Endodermal cell (in vitro differentiated cells): ENCODE measurements around the gene HYKK. TPM values are rescaled to one million over a fixed set of nuclear protein-coding genes. Genes with fewer than 3 reads are reported as not detected.

Experiments used
- DNase-seq: peaks from one replicate; pipeline ENCODE4 v3.0.0-alpha.2; 2017
- H3K27ac ChIP-seq: 2 replicates; pipeline ENCODE4 v1.5.1; 2013; ENCODE audit warnings: mild to moderate bottlenecking, low read depth, low read length, moderate library complexity
- H3K27me3 ChIP-seq: 2 replicates; pipeline ENCODE4 v1.6.1; 2013; ENCODE audit warnings: mild to moderate bottlenecking, low read length, moderate library complexity; ENCODE audit not compliant: insufficient read depth, control insufficient read depth, poor library complexity, severe bottlenecking
- H3K36me3 ChIP-seq: 2 replicates; pipeline ENCODE4 v1.7.0; 2013; ENCODE audit warnings: mild to moderate bottlenecking, low read length, moderate library complexity; ENCODE audit not compliant: control insufficient read depth, insufficient read depth
- H3K4me1 ChIP-seq: one replicate; pipeline ENCODE4 v1.7.0; 2013; ENCODE audit warnings: low read length; ENCODE audit not compliant: control insufficient read depth, insufficient read depth
- H3K4me3 ChIP-seq: 2 replicates; pipeline ENCODE4 v1.5.1; 2013; ENCODE audit warnings: mild to moderate bottlenecking, low read length, moderate library complexity
- H3K9ac ChIP-seq: 2 replicates; pipeline ENCODE4 v1.6.1; 2013; ENCODE audit warnings: mild to moderate bottlenecking, low read length, moderate library complexity; ENCODE audit not compliant: poor library complexity, severe bottlenecking; ENCODE audit errors: extremely low read depth
- H3K9me3 ChIP-seq: 2 replicates; pipeline ENCODE4 v1.6.1; 2013; ENCODE audit warnings: mild to moderate bottlenecking, low read length, moderate library complexity; ENCODE audit not compliant: control insufficient read depth
- H3K27ac Mint-ChIP-seq: 2 replicates; pipeline ENCODE4 v1.8.0; 2020; ENCODE audit warnings: mixed read lengths
- H3K27me3 Mint-ChIP-seq: 2 replicates; pipeline ENCODE4 v1.8.0; 2021; ENCODE audit warnings: mild to moderate bottlenecking, mixed read lengths; ENCODE audit not compliant: insufficient read depth
- H3K36me3 Mint-ChIP-seq: 2 replicates; pipeline ENCODE4 v1.8.0; 2020; ENCODE audit warnings: low read depth, mixed read lengths
- H3K4me1 Mint-ChIP-seq: 2 replicates; pipeline ENCODE4 v1.8.0; 2020; ENCODE audit warnings: mixed read lengths
- H3K4me3 Mint-ChIP-seq: 2 replicates; pipeline ENCODE4 v1.8.0; 2020; ENCODE audit warnings: mild to moderate bottlenecking, moderate library complexity, mixed read lengths
- H3K9me3 Mint-ChIP-seq: 2 replicates; pipeline ENCODE4 v1.8.0; 2020; ENCODE audit warnings: mild to moderate bottlenecking, mixed read lengths
- WGBS, 2 experiments: methylation state at CpG; one replicate each; pipeline versions ENCODE4 v1.1.5 to v1.1.7; 2013; ENCODE audit warnings: missing lambda C conversion rate in 2 of 2, mixed read lengths in 1 of 2; ENCODE audit not compliant: insufficient coverage in 1 of 2, insufficient read length in 1 of 2; 5-methylcytosine and 5-hydroxymethylcytosine counted together
- total RNA-seq, 2 donors: library from RNA; stranded (reverse); fragmentation: NEBNext Ultra II Directional in 1 of 2; extraction: Animal tissue kit (Norgen Biotek cat#: 25700) in 1 of 2; gene quantifications; 2 replicates in 1 of 2; 3 replicates in 1 of 2; pipeline ENCODE4 v1.2.1, GENCODE V29; 2021
- TF ChIP-seq, protein P1 (sequence below): fragments of 200-600 bp; sonication (generic); conservative IDR thresholded peaks from 2 replicates; pipeline ENCODE4 v1.5.0; 2021; ENCODE audit warnings: antibody characterized with exemption, mild to moderate bottlenecking

HYKK gene
- total RNA-seq, 2 donors from 2014 or later: 3.9 to 4.2 TPM

- Histone ChIP-seq H3K9me3 (peaks cover 23% of the 10 kb centered on the region), H3K4me1 (no peaks in the 10 kb centered on the region), H3K27me3 (peaks cover 1% of the 10 kb centered on the region), H3K36me3 (peaks cover 43% of the 10 kb centered on the region), H3K9ac (no peak overlapping the region), H3K4me3 (no peak overlapping the region), H3K27ac (no peak overlapping the region)
- peaks cover 41% of the 10 kb centered on the region for H3K36me3 Mint-ChIP-seq
- DNase-seq: no peak
- no peak overlapping the region for H3K4me3 Mint-ChIP-seq
- no peaks in the 10 kb centered on the region for H3K4me1 Mint-ChIP-seq
- H3K9me3 Mint-ChIP-seq: peaks cover 27% of the 10 kb centered on the region
- TF ChIP-seq, protein P1, sequence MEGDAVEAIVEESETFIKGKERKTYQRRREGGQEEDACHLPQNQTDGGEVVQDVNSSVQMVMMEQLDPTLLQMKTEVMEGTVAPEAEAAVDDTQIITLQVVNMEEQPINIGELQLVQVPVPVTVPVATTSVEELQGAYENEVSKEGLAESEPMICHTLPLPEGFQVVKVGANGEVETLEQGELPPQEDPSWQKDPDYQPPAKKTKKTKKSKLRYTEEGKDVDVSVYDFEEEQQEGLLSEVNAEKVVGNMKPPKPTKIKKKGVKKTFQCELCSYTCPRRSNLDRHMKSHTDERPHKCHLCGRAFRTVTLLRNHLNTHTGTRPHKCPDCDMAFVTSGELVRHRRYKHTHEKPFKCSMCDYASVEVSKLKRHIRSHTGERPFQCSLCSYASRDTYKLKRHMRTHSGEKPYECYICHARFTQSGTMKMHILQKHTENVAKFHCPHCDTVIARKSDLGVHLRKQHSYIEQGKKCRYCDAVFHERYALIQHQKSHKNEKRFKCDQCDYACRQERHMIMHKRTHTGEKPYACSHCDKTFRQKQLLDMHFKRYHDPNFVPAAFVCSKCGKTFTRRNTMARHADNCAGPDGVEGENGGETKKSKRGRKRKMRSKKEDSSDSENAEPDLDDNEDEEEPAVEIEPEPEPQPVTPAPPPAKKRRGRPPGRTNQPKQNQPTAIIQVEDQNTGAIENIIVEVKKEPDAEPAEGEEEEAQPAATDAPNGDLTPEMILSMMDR: no peak
- H3K27me3 Mint-ChIP-seq: no peaks in the 10 kb centered on the region
- no peak overlapping the region for H3K27ac Mint-ChIP-seq
- WGBS, 2 experiments: 96 to 100% methylated on average over 1 to 2 of the region's 2 CpGs
These were observed 4.7 kb upstream of the HYKK start for GRCh38 chr15:78502641-78503040.

GRCh38 chr15:78507831-78508160 lies 419 bp downstream of the HYKK start:
- Histone ChIP-seq H3K4me3 (peak overlapping the region; percentile 82), H3K4me1 (no peaks in the 10 kb centered on the region), H3K27ac (no peak overlapping the region), H3K9ac (peak overlapping the region; percentile 38), H3K36me3 (no peaks in the 10 kb centered on the region), H3K27me3 (peaks cover 26% of the 10 kb centered on the region), H3K9me3 (peaks cover under 1% of the 10 kb centered on the region)
- TF ChIP-seq, protein P1: no peak
- Mint-ChIP-seq H3K4me3 (peak overlapping the region; percentile 75), H3K4me1 (peaks cover 4% of the 10 kb centered on the region), H3K27me3 (peaks cover 12% of the 10 kb centered on the region), H3K36me3 (no peaks in the 10 kb centered on the region), H3K27ac (peak overlapping the region; percentile 68), H3K9me3 (peaks cover 15% of the 10 kb centered on the region)
- WGBS, 2 experiments: 0 to 2% methylated on average over 4 to 13 of the region's 13 CpGs
- DNase-seq: no peak

DNA sequence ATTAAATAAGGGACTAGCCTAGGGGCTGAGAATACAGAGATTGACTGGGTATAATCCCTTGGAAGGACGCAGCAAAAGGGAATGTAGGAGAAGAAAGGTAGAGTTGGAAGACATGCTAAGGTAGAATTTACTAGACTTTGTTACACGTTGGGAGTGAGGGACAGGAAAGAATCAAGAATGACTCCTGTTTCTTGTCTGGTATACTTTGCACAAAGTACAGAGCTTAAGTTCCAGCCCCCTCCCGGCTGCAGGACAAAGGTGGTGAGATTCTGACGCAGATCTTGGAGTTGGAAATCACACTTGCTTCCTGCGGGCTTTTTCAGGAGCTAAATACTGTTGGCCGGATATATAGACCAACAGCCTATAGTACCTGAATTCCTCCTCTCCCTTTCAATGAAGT lies 895 bp downstream of the HYKK start:
- Histone ChIP-seq H3K9me3 (no peaks in the 10 kb centered on the region), H3K9ac (no peak overlapping the region), H3K27ac (no peak overlapping the region), H3K36me3 (no peaks in the 10 kb centered on the region), H3K4me1 (no peaks in the 10 kb centered on the region), H3K4me3 (peak overlapping the region; percentile 82), H3K27me3 (peaks cover 26% of the 10 kb centered on the region)
- H3K9me3 Mint-ChIP-seq: peaks cover 13% of the 10 kb centered on the region
- peak overlapping the region; percentile 75 for H3K4me3 Mint-ChIP-seq
- whole genome bisulfite sequencing, 2 experiments: 34 to 60% methylated on average over 2 to 6 of the region's 6 CpGs
- H3K4me1 Mint-ChIP-seq: peaks cover 4% of the 10 kb centered on the region
- no peak for DNase-seq
- H3K27ac Mint-ChIP-seq: no peak overlapping the region
- H3K36me3 Mint-ChIP-seq: no peaks in the 10 kb centered on the region
- TF ChIP-seq, protein P1: no peak
- H3K27me3 Mint-ChIP-seq: peaks cover 12% of the 10 kb centered on the region
